Stimulated activated CD4-positive, alpha-beta T cell treated with anti-CD3 and anti-CD28 coated beads, Interleukin-2, amount 100 ng/mL, for 48 hours (primary cell): Measurements from ENCODE around the gene ADAMTS12.
"Not testable (repeated sequence)": the region's sequence is repeated elsewhere in the genome, so short reads cannot be mapped to it uniquely, and the experiment has no call there.

ENCODE experiments used
- DNase-seq, 2 donors: peaks; one replicate each; pipeline ENCODE4 v3.0.0-alpha.2; 2020

The ADAMTS12 gene

DNA sequence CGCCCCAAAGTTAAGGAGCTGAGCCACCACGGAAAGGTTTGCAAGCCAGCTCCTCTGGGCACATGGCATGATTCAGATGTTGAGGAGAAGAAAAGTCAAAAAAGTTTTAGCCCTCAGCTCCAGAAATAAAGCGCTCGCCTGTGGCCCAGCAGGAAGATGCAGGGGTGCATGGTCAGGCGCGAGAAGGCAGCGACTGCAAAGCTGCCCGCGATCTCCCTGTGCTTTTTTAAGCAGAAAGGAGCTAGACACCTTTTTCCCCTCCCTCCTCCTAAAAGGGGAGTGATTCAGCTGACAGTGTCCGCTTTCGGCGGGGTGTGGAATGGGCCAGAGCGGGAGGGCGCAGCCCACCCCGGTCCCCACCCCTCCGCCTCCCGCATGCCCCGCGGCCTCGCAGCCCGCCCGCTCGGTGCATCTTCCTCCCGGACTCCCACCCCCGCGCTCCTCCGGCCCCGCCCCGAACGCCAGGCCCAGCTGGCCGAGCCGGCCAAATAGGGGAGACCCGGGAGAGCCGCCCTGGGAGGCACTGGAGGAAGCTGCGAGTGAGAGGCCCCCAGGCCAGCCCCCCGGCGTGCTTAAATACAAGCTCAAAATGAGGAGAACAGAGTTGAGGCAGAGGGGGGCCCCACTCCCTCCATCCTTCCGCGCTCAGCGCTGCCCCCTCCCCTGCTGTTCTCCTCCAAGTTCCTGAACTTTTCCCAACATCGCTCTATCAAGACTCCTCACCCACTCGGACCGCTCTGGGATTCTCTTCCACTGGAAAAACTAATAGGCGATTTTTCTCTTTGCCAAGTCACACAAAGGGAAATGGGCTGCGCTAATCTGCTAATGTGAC, at the start of gene ADAMTS12:
Gene ADAMTS12, minus strand, starts transcription at position 203 of the 832 bp plus-strand sequence. Its CDS starts 134 bp downstream, at position 69.
- DNase-seq, result no peak

GRCh38 chr5:33941090-33941489, 49.3 kb upstream of the ADAMTS12 start:
- DNase-seq, result no peak

DNA sequence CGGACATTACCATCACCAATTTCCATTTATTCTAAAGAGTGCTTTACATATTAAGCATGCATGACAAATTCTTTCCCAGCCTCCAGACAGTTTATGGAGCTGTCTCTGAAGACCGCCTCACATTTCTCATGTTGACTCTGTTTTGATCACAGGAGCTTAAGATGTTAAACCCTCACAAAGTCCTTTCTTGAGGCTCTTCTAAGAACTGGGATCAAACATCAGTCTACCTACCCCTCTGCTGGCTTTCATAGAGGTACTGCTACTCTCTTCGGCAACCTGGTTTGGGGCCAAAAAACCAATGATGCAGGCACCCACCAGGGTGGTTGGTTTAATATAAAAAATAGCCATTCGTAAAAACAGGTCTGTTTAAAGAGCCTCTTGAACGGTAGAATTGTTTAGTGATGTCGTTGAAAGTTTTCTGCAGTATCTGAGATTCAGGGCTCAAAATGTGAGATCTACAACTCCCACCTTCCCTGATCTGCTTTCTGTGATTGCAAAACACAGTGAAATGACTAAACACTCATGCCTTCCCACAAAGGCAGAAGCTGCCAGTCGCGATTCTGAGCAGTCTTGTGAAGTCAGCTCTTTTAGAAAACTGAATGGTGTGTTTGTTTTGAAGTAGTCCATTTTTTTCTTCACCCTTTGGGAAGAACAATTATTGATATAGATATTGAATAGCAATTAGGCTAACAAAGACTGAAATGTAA, 47.9 kb upstream of the ADAMTS12 start:
- DNase-seq, result no peak

DNA sequence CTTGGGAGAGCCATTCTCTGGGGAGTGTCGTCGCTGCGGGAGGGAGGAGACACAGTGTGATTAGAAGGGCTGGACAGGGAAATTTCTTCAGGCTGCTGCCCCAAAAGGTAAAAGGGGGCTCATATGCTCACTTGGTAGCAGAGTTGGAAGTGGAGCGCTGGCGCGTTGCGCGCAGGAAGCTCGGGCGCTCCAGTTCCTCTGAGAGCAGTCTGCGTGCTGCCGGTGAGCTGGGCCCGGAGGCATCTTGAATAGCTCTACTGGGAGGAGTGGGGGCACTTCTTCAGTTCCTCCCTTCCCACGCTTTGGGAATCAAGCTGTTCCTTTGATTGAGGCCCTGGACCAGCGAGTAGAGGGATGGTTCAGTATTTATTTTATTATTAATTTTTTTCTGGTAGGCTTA, 47.1 kb upstream of the ADAMTS12 start:
- DNase-seq, result no peak

- no peak for DNase-seq
Observed at GRCh38 chr5:33938507-33938796, 46.7 kb upstream of the ADAMTS12 start.

DNA sequence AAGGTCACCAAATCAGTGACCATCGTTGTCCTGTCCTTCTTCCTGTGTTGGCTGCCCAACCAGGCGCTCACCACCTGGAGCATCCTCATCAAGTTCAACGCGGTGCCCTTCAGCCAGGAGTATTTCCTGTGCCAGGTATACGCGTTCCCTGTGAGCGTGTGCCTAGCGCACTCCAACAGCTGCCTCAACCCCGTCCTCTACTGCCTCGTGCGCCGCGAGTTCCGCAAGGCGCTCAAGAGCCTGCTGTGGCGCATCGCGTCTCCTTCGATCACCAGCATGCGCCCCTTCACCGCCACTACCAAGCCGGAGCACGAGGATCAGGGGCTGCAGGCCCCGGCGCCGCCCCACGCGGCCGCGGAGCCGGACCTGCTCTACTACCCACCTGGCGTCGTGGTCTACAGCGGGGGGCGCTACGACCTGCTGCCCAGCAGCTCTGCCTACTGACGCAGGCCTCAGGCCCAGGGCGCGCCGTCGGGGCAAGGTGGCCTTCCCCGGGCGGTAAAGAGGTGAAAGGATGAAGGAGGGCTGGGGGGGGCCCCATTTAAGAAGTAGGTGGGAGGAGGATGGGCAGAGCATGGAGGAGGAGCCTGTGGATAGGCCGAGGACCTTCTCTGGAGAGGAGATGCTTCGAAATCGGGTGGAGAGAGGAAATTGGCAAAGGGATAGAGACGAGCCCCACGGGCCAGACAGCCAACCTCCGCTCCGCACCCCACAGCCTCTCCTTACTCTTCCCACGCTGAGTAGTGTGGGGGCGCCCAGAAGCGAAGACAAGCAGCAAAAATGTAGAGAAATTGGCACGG, 46.1 kb upstream of the ADAMTS12 start:
- no peak for DNase-seq

DNA sequence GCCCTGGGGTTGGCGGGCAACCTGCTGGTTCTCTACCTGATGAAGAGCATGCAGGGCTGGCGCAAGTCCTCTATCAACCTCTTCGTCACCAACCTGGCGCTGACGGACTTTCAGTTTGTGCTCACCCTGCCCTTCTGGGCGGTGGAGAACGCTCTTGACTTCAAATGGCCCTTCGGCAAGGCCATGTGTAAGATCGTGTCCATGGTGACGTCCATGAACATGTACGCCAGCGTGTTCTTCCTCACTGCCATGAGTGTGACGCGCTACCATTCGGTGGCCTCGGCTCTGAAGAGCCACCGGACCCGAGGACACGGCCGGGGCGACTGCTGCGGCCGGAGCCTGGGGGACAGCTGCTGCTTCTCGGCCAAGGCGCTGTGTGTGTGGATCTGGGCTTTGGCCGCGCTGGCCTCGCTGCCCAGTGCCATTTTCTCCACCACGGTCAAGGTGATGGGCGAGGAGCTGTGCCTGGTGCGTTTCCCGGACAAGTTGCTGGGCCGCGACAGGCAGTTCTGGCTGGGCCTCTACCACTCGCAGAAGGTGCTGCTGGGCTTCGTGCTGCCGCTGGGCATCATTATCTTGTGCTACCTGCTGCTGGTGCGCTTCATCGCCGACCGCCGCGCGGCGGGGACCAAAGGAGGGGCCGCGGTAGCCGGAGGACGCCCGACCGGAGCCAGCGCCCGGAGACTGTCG, 45.4 kb upstream of the ADAMTS12 start:
- DNase-seq, result no peak

- no peak for DNase-seq
Observed at GRCh38 chr5:33936381-33937016, 44.7 kb upstream of the ADAMTS12 start, which contains the start of gene RXFP3. Gene RXFP3 (plus strand): TSS chr5:33936386. CDS start chr5:33936741, 355 bp downstream.

GRCh38 chr5:33936004-33936380, 44.2 kb upstream of the ADAMTS12 start:
- peak; percentile 37 for DNase-seq

DNA sequence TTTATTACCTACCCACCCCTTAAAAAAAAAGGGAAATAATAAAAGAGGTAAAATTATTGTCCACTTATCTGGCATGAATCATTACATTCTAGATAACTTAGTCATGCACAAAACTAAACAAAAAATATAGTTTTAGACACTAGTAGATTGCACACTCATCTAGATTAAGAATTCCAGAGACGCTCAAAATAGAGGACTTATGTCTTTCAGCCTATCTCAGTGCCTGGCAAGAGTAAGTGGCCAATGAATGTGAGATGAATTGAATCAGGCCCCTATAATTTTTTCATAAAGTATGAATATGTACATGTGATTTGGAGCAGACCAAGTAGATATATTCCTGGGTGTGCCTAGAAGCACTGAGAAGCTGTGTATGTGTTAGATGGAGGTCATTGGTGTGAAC, 42.4 kb upstream of the ADAMTS12 start:
- DNase-seq, result no peak

GRCh38 chr5:33933723-33934169, 42.0 kb upstream of the ADAMTS12 start:
- DNase-seq, result no peak

GRCh38 chr5:33931136-33931535, 39.3 kb upstream of the ADAMTS12 start:
- no peak for DNase-seq

DNA sequence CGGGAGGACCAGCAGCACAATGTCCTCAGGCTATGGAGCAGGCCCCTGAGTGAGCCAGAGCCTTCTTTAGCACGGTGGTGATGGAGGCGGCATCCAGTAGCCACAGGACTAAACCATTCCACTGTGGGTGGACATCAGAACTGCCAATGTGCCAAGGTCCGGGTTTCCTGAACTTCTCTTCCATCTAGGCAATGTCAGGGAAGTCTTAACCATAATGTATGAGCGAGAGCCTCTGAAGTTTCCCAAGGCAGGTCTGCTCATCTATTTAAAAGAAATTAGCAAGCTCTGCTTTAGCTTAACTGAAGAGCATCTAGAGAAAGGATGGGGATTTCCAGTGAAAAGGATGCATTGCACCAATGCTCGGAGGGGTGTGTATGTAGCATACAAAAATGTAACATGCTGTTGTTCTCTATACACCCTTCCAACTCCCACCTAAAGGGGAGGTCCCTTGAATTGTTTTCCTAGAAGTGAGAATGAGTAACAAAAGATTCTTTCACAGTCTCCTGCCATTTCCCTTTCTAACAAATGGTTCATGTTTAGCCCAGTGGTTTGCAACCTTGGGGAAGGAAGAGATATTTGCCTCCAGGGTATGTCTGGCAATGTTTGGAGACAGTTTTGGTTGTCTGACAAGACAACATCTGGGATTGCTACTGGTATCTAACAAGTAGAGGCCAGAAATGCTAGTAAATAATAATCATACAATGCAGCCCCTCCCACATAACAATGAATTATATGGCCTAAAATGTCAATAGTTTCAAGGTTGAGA, 38.3 kb upstream of the ADAMTS12 start:
- no peak for DNase-seq

DNA sequence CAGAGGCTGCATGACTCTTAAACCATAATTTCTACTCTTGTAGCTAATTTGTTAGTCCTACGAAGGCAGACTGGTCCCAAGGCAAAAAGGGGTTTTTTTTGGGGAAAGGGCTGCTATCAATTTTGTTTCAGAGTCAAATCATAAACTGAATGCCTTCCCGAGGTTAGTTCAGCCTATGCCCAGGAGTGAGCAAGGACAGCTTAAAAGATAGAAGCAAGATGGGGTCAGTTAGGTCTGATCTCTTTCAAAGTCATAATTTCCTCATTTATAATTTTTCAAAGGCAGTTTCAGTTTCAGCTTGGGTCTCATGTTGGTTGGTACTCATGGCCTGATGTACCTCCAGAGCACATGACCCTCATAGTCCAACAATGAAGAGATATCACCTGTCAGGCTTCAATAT, 36.5 kb upstream of the ADAMTS12 start:
- no peak for DNase-seq

- no peak for DNase-seq
Observed at GRCh38 chr5:33927685-33928084, 35.9 kb upstream of the ADAMTS12 start.

DNA sequence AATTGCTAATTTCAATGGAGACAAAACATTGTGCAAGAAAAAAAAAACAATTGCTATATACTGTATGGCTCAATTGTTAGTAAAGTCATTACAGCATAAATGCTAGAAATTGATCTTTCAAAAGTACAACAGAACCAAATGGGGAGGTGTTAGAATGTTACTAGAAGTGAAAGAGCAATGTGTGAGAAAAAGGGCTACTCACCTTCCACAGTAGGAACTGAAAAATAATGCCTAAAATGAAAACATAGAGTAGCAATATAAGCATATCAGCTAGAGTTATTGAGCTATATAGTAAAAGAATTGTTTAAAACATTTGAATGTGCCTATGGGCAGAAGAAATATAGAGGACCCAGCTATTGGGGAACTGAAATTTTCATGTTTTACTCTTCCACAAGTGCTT, 33.5 kb upstream of the ADAMTS12 start:
- no peak for DNase-seq

GRCh38 chr5:33921002-33921401, 29.2 kb upstream of the ADAMTS12 start:
- no peak for DNase-seq

DNA sequence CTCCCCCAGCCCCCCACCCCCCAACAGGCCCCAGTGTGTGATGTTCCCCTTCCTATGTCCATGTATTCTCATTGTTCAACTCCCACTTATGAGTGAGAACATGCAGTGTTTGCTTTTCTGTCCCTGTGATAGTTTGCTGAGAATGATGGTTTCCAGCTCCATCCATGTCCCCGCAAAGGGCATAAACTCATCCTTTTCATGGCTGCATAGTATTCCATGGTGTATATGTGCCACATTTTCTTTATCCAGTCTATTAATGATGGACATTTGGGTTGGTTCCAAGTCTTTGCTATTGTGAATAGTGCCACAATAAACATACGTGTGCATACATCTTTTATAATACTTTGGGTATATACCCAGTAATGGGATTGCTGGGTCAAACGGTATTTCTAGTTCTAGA, 23.1 kb upstream of the ADAMTS12 start:
- DNase-seq, result not testable (repeated sequence)

GRCh38 chr5:33906248-33906647, 14.5 kb upstream of the ADAMTS12 start:
- DNase-seq, result not testable (repeated sequence)

- no peak for DNase-seq
Observed at GRCh38 chr5:33905381-33905780, 13.6 kb upstream of the ADAMTS12 start.

GRCh38 chr5:33903118-33903517, 11.3 kb upstream of the ADAMTS12 start:
- DNase-seq, result no peak

DNA sequence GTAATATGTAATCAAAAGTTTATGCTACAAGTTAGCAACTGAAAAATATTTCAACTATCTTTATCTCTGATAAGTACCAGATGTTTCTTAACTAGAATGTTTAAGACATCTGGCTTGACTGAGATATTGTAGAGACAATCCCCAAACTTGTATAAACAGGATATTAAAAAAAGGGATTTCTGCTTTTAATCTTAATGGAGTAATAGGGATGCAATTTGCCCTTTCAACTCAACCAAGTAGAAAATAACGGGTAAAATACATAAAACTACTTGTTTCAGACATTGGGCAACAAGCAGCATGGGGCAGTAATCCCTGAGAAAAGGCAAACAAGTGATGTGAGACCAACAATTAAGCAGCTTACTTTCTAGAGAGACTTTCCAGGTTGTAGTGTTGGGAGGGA, 9.4 kb upstream of the ADAMTS12 start:
- no peak for DNase-seq
